Prostate gland (tissue), 2 donors: ENCODE data around the gene GPR3. TPM values are rescaled to one million over a fixed set of nuclear protein-coding genes. Genes with fewer than 3 reads are reported as not detected.
A peak's percentile ranks its signal among the peaks of the same experiment; 100 is the strongest.

Source experiments
- DNase-seq: peaks from one replicate; pipeline ENCODE4 v3.0.0-alpha.2; 2019; ENCODE audit warnings: low spot score
- H3K27ac ChIP-seq, 2 donors: fragments of 200-600 bp; sonication (generic); 2 replicates each; pipeline ENCODE4 v1.5.1; 2017 to 2019
- H3K27me3 ChIP-seq: fragments of 200-600 bp; sonication (generic); replicated peaks from 2 replicates; pipeline ENCODE4 v1.5.1; 2019; ENCODE audit not compliant: insufficient read depth
- H3K36me3 ChIP-seq, 2 donors: fragments of 200-600 bp; sonication (generic); 1 replicate in 1 of 2; 2 replicates in 1 of 2; pipeline versions ENCODE4 v1.5.1 to v1.8.1; 2017 to 2019
- H3K4me1 ChIP-seq: fragments of 200-600 bp; sonication (generic); replicated peaks from 2 replicates; pipeline ENCODE4 v1.5.1; 2019
- H3K4me3 ChIP-seq, 2 donors: fragments of 200-600 bp; sonication (generic); 2 replicates each; pipeline ENCODE4 v1.5.1; 2017 to 2019
- H3K9me3 ChIP-seq: fragments of 200-600 bp; sonication (generic); 2 replicates; pipeline ENCODE4 v1.5.1; 2017
- CTCF ChIP-seq, 4 experiments: fragments of 200-600 bp in 2 of 4; fragments of 450-650 bp in 2 of 4; sonication (generic) in 2 of 4; IDR thresholded peaks; 1 replicate in 3 of 4; 2 replicates in 1 of 4; pipeline ENCODE4 v1.5.1; 2016 to 2019; ENCODE audit warnings: antibody characterized with exemption in 4 of 4, mild to moderate bottlenecking in 2 of 4, moderate library complexity in 2 of 4
- POLR2A ChIP-seq: fragments of 450-650 bp; IDR thresholded peaks from one replicate; pipeline ENCODE4 v1.6.1; 2016; ENCODE audit warnings: antibody characterized with exemption, mild to moderate bottlenecking
- POLR2AphosphoS5 ChIP-seq: sonication (generic); formaldehyde crosslinking; IDR thresholded peaks from one replicate; pipeline ENCODE4 v1.6.1; 2017; ENCODE audit warnings: antibody characterized with exemption
- WGBS: methylation state at CpG from one replicate; pipeline ENCODE4 v1.1.5; 2018; 5-methylcytosine and 5-hydroxymethylcytosine counted together
- intact Hi-C: fragments of 100-400 bp; cut with DNase I; formaldehyde crosslinking; loops from one replicate; pipeline ENCODE4 v1.14.2; 2022
- total RNA-seq, 2 donors: library from RNA; depleted of rRNA; stranded (reverse); fragments of >200 nt; gene quantifications; one replicate each; pipeline ENCODE4 v1.1.0, GENCODE V29; 2016

Gene GPR3
- total RNA-seq, 2 donors from 2014 or later = 0.14 to 0.57 TPM

GRCh38 chr1:27346357-27346756 is 46.1 kb upstream of the GPR3 start:
- Histone ChIP-seq H3K9me3 (no peaks in the 10 kb centered on the region), H3K4me3 (no peak overlapping the region), H3K27ac (no peak overlapping the region), H3K27me3 (no peaks in the 10 kb centered on the region), H3K36me3 (no peaks in the 10 kb centered on the region), H3K4me1 (peaks cover 5% of the 10 kb centered on the region)
- WGBS = 90% methylated on average over 8 of the region's 8 CpGs
- TF ChIP-seq POLR2A (no peak), POLR2AphosphoS5 (no peak), CTCF (IDR thresholded peaks at IDR 0.05) (no peak)
- no peak for DNase-seq
- intact Hi-C loops = no loop called here

- peak overlapping the region in 1 of 2 donors; percentile 28 for H3K27ac ChIP-seq
- WGBS = 86% methylated on average over 14 of the region's 14 CpGs
- H3K36me3 ChIP-seq = no peaks in the 10 kb centered on the region
- no peak overlapping the region for H3K4me3 ChIP-seq
- no peaks in the 10 kb centered on the region for H3K27me3 ChIP-seq
- DNase-seq = no peak
- intact Hi-C loops = no loop called here
- no peaks in the 10 kb centered on the region for H3K9me3 ChIP-seq
- no peak for TF ChIP-seq POLR2A
- TF ChIP-seq POLR2AphosphoS5 = no peak
- peaks cover 5% of the 10 kb centered on the region for H3K4me1 ChIP-seq
Observed at GRCh38 chr1:27346991-27347624, 45.3 kb upstream of the GPR3 start.

- DNase-seq = peak; percentile 90
- peaks cover 5% of the 10 kb centered on the region for H3K4me1 ChIP-seq
- H3K27ac ChIP-seq = peak overlapping the region; percentile 76 to 80
- WGBS = 24% methylated on average over 40 of the region's 51 CpGs
- H3K4me3 ChIP-seq = peak overlapping the region; percentile 43 to 52
- no peaks in the 10 kb centered on the region for H3K27me3 ChIP-seq
- intact Hi-C loops = no loop called here
- no peak for TF ChIP-seq CTCF (IDR thresholded peaks at IDR 0.05)
- TF ChIP-seq POLR2AphosphoS5 = peak; percentile 75
- TF ChIP-seq POLR2A = peak; percentile 46
- no peaks in the 10 kb centered on the region for H3K36me3 ChIP-seq
- no peaks in the 10 kb centered on the region for H3K9me3 ChIP-seq
Observed at GRCh38 chr1:27348861-27349783, 43.3 kb upstream of the GPR3 start.

- H3K4me3 ChIP-seq = peak overlapping the region; percentile 43 to 52
- intact Hi-C loops = loop anchor here (10.0 kb wide), 1 partner anchor 45 kb away; no protein-coding TSS in a partner anchor
- H3K4me1 ChIP-seq = peaks cover 5% of the 10 kb centered on the region
- peaks cover 0 to under 1% of the 10 kb centered on the region in 2 donors for H3K36me3 ChIP-seq
- no peaks in the 10 kb centered on the region for H3K27me3 ChIP-seq
- peak overlapping the region; percentile 76 to 80 for H3K27ac ChIP-seq
- TF ChIP-seq CTCF (IDR thresholded peaks at IDR 0.05) (peak in 1 of 4 experiments; percentile 29), POLR2A (peak; percentile 18), POLR2AphosphoS5 (no peak)
- peak; percentile 73 for DNase-seq
- no peaks in the 10 kb centered on the region for H3K9me3 ChIP-seq
- WGBS = 21% methylated on average over 83 of the region's 84 CpGs
Observed at GRCh38 chr1:27349784-27350662, 42.4 kb upstream of the GPR3 start.
